HFF-Myc (cell line): ENCODE results near the gene GGCT.

Source experiments
- DNase-seq: peaks from one replicate; pipeline ENCODE4 v3.0.0-alpha.2; 2011; ENCODE audit warnings: low read depth; ENCODE audit errors: extremely low read depth
- H3K4me3 ChIP-seq: replicated peaks from 2 replicates; pipeline ENCODE4 v1.5.1; 2011; ENCODE audit warnings: low read depth, mild to moderate bottlenecking, control low read depth, low read length
- TF ChIP-seq, protein P1 (sequence below): IDR thresholded peaks from 2 replicates; pipeline ENCODE4 v1.5.1; 2012; ENCODE audit warnings: mild to moderate bottlenecking, low read depth, low read length, control low read depth; ENCODE audit errors: missing control alignments

Gene GGCT

DNA sequence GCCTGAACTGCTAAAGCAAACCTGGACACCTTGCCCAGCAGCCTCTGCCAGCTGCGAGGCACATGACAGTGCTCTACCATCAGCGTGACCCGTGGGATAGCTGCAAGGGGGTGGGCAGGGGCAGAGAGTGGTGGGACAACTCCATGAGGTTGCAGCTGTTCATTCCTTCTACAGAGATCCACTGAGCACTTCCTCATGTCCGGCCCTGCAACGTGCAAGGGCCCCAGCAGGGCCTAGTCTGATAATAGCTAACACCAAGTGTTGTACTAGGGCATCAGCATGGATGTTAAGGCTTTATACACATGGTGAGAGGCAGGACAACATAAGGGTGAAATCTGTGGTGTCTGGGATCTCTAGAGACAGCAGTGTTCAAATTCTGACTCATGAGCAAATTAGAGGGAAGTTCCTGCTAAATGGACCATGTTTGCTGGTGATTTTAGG, 40.4 kb downstream of the GGCT start:
- TF ChIP-seq, protein P1, sequence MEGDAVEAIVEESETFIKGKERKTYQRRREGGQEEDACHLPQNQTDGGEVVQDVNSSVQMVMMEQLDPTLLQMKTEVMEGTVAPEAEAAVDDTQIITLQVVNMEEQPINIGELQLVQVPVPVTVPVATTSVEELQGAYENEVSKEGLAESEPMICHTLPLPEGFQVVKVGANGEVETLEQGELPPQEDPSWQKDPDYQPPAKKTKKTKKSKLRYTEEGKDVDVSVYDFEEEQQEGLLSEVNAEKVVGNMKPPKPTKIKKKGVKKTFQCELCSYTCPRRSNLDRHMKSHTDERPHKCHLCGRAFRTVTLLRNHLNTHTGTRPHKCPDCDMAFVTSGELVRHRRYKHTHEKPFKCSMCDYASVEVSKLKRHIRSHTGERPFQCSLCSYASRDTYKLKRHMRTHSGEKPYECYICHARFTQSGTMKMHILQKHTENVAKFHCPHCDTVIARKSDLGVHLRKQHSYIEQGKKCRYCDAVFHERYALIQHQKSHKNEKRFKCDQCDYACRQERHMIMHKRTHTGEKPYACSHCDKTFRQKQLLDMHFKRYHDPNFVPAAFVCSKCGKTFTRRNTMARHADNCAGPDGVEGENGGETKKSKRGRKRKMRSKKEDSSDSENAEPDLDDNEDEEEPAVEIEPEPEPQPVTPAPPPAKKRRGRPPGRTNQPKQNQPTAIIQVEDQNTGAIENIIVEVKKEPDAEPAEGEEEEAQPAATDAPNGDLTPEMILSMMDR = no peak
- no peak for DNase-seq
- H3K4me3 ChIP-seq = no peak overlapping the region

DNA sequence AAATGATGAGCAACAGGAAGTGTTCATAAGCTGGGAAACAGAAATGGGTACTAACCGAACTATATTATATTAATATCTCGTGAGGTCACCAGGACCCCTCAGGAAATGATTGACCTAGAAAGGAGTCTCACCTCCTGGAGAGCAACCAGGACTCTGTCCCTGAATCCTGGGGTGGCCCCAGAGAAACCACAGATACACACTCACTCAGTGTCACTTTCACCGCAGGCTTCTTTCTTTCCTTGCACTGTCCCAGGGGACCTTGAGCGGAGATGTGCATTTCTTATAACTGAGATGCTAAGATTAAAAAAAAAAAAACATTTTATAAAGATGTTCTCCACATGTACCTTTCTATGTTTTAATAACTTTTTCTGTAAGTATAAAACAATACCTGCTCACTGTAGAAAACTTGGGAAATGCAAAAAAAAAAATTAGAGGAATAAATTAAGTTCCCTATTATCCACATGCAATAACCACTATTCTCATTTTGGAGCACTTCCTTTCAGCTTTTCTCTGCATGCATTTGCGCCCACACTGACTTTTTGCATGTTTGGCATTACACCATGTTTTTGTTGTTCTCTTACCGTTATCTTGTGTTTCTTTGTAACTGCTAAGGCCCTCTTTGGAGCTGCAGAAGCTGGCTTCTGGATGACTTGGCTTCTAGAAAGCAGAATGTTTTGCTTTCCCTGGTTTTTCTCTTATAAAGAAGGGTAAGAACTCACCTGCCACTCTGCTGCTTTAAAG, 41.1 kb downstream of the GGCT start:
- DNase-seq = no peak
- TF ChIP-seq, protein P1 = no peak
- H3K4me3 ChIP-seq = no peak overlapping the region

DNA sequence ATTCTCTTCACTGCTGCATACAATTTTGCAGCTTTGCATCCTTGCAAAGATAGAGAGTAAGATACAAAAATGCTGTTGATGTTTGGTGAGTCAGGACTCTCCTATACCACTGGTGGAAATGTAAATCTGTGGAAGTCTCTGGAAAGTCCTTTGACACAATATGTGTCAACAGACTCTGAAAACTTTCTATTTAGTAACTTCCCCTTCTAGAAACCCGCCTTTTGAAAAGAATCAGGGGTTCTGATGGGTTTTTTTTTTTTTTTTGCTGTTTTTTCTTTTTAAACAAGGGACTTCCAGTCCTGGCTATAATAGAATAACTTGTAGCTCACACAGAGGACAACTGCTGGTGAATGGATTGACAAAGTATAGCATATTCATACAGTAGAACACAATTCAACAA, 42.5 kb downstream of the GGCT start:
- TF ChIP-seq, protein P1 = no peak
- DNase-seq = no peak
- no peak overlapping the region for H3K4me3 ChIP-seq

DNA sequence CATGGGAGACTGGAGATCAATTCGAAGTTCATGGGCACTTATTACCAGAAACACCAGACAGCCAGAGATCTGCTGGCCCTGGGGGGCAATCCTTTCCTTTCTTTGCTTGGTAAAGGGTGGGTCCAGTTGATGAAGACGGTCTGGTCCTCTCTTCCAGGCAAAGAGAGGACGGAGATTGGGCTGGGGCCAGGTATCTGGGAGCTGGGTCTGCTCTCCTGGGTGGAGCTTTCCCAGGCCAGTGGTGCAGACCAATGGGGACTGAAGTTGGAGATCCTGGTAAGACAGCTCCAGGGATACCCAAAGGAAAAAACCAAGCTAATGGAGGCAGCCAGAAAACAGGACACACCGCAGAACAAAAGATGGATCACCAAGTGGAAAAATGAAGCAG, 44.4 kb downstream of the GGCT start:
- TF ChIP-seq, protein P1 = no peak
- H3K4me3 ChIP-seq = no peak overlapping the region
- no peak for DNase-seq

DNA sequence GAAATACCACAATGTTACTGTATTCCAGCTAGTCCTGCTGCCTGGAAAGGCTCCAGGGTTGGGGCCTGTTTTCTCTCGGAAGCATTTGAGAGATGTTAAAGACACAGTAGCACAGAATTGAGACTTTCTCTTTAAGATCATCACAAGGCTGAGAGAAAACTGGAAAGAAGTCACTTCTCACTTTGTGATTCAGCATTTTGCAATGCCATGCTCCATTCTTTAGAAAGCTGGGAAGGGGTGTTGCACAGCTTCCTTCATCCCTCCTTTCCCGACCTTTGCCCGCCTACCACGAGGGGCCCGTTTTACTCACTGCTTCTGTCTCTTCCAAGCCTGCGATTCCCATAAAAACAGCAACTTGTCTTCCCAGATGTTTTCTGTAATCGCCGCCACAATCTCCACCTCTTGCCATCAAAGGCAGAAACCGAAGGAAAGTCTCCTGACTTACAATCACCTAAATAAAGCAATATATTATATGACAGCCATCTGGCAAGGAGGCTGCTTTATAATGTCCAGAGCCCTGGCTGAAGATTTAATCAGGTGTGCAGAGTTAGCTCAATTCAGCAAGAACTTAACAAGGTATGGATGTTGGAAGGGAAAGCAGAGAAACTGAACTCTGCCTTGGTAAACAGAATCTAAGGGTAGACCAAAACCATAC, 44.9 kb downstream of the GGCT start:
- TF ChIP-seq, protein P1 = no peak
- H3K4me3 ChIP-seq = no peak overlapping the region

DNA sequence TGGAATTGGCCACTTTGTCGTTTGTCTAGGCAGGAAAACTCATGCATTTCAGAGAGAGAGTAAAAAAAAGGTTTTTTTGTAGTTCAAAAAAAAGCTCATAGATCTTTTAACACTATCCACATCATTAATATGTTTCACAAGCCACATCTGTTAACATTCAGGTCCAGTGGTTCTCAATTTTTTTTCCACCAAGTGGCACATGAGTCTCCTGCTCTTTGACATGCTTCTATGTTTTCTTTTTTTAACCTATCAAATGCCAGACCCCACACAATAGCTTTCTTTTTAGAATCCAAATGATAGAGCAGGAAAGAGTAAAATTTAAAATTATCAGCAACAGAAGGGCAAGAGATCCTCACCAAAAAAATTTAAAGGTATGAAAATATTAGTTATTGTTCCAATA, 46.3 kb downstream of the GGCT start:
- TF ChIP-seq, protein P1 = no peak
- no peak overlapping the region for H3K4me3 ChIP-seq
- no peak for DNase-seq

More for the DNA sequence above, 44.9 kb downstream of the GGCT start:
- peak; percentile 90 for DNase-seq
